Fibroblast of skin of scalp (primary cell): ENCODE data around the gene ZNHIT1.
"Not testable (repeated sequence)": the region's sequence is repeated elsewhere in the genome, so short reads cannot be mapped to it uniquely, and the experiment has no call there.

Experiments used
- DNase-seq: peaks from one replicate; pipeline ENCODE4 v3.0.0-alpha.2; 2013

The ZNHIT1 gene

DNA sequence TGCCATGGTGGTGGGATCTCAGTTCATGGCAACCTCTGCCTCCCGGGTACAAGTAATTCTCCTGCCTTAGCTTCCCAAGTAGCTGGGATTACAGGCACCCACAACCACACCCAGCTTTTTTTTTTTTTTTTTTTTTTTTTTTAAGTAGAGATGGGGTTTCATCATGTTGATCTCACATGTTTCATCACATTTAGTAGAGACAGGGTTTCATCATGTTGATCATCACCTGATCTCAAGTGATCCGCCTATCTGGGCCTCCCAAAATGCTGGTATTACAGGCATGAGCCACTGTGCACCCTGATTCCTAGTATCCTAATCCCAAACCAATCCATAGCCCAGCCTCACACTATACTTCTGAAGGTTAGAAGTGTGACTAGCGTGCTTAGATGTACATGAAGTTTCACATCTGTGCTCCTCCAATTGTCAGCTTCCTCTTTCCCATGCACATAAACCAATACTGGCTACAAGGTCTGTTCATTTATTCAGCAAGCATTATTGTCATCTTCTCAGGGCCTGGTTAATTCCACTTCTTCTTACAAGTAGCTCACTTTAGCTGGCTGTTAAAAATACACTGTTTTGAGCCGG lies 31.0 kb upstream of the ZNHIT1 start:
- DNase-seq: no peak

- no peak for DNase-seq
These were observed 28.9 kb upstream of the ZNHIT1 start for GRCh38 chr7:101189109-101189508.

- no peak for DNase-seq
These were observed 22.1 kb upstream of the ZNHIT1 start for GRCh38 chr7:101195884-101196283.

DNA sequence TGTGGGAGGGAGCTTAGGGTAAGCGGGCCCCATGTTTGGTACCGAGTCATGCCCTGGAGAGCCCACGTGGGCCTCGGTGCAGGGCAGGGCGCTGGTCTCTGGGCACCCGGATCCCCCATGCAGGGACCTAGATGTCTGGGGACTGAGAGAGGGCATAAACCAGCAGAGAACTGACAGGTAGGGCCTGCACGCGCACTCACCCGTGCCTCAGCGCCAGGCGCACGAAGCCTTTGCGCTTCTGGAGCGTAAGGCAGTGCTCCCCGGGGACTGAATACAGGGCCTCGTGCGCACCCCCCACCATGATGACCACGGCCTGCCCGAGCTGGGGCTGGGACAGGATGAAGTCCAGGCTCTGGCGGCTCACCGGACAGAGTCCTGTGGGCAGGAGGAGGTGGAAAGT lies 20.0 kb upstream of the ZNHIT1 start:
- DNase-seq: no peak

DNA sequence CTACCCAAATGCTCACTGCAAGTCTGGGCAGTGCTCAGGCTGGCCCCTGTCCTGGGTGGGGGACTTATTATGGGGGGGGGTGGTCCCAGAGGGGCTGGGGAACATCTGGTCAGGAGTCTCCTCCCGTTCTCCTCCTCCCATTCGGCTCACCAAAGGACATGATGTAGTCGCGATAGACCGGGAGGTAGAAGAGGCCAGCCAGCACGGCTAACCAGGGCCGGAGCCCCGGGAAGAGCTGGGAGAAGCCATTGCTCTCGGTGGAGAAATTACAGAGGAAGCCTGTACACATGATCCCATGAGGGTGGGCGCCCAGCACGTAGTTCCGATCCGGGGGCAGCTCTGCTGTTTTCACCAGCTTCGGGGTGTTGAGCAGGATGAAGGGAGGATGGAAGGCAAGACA lies 19.5 kb upstream of the ZNHIT1 start:
- no peak for DNase-seq

GRCh38 chr7:101199522-101199921 lies 18.4 kb upstream of the ZNHIT1 start:
- not testable (repeated sequence) for DNase-seq

GRCh38 chr7:101200504-101200861 lies 17.5 kb upstream of the ZNHIT1 start:
- no peak for DNase-seq

GRCh38 chr7:101200862-101201599 lies 16.9 kb upstream of the ZNHIT1 start, which contains the start of gene MOGAT3:
Gene MOGAT3 (minus strand): TSS chr7:101201036. CDS start chr7:101200854, 182 bp downstream.
- DNase-seq: no peak

- DNase-seq: no peak
These were observed 16.0 kb upstream of the ZNHIT1 start for GRCh38 chr7:101201695-101202602.

GRCh38 chr7:101202603-101202918 lies 15.4 kb upstream of the ZNHIT1 start:
- DNase-seq: no peak

- DNase-seq: peak; percentile 34
These were observed 13.9 kb upstream of the ZNHIT1 start for GRCh38 chr7:101203740-101204738.

DNA sequence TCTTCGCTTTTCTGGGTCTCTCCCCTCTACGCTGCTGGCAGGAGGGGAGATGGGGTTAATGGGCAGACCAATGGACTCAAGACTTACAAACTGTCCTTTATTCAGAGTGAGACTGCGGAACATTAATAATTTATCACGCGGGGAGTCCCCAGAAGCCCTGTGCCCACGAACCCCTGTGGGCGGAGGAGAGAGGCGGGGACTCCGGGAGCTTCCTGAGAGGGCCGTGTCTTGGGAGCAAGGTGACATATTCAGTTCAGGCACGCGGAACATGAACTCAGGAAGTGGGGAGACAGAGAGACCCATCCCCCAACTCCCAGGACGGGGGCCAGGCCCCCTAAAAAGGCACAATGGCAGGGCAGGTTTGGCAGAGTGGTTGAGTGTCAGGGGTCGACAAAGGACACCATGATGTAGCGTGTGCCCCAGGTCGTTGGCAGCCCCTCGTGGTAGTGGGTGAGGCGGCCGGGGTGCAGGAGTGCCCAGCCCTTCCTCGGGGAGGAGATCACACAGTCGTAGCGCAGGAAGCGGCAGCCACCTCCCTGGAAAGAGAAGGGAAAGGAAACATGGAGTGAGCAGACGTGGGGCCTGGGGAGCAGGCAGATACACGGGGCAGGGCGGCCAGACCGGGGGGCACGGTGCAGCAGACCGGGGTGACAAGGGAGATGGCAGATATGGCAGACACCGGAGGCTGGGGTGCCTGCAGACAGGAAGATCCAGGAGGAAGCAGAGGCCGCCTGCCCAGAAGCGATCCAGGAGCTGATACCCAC lies 11.9 kb upstream of the ZNHIT1 start:
- no peak for DNase-seq

GRCh38 chr7:101206665-101207042 lies 11.3 kb upstream of the ZNHIT1 start:
- no peak for DNase-seq

GRCh38 chr7:101207459-101207858 lies 10.5 kb upstream of the ZNHIT1 start:
- no peak for DNase-seq

- DNase-seq: no peak
These were observed 9.2 kb upstream of the ZNHIT1 start for GRCh38 chr7:101208794-101209193.

- DNase-seq: no peak
These were observed 7.8 kb upstream of the ZNHIT1 start for GRCh38 chr7:101210143-101210542.

DNA sequence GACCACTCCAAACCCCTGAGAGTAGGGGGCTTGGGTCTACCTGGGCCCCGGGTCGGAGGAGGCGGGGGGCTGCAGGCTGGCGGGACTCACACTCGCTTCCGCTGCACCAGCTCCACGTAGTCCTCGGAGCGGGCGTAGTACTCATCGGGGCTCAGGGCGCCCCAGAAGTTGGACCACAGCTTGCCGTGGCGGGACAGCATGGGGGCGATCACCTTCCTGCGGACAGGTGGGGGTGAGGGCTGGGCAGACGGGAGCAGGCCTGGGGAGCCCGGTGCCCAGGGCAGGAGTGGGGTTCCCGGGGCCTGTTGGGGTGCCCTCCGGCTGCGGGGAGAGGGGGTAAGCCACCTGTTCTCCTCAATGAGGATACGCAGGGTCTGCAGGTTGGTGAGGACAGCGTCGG lies 6.5 kb upstream of the ZNHIT1 start:
- no peak for DNase-seq

GRCh38 chr7:101212014-101212413 lies 6.0 kb upstream of the ZNHIT1 start:
- DNase-seq: no peak

DNA sequence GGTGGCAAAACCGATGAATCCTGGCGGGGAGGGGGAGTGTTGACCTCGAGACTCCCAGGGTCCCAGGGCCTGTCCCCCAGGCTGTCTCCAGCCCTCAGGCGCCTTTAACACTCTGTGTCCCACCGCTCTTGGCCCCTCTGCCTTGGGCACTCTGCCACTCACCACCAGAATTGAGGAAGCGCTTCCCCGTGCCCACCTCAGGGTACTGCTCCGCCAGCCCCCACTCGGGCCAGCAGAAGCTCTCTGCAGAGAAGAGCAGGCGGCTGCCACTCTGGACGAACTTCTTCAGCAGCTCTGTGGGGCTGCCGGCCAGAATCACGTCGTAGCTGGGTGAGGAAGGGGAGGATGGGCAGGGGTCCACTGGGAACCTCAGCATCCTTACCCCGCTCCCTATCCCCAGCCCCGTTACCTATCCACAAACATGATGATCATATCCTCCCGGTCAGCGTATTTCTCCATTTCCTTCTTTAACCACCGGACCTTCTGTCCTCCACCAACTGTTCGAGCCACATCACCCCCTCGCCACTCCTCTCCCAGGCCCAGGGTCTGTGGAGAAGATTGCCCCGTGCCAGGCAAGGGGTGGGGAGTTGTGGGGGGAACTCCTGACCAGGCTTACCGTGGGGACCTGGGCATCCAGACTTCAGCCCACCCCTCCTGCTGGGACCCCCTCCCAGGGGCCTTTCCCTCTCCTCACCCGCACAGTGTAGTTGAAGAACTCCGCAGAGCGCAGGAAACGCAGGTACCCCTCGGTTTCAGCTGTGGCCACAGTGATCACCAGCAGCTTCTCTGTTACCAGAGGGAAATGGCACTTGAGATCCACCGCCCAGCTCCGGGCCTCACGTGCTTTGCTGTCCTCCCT lies 1.7 kb upstream of the ZNHIT1 start:
- no peak for DNase-seq

GRCh38 chr7:101216860-101217387 lies 1.0 kb upstream of the ZNHIT1 start:
- peak; percentile 16 for DNase-seq
